Islet precursor cell (in vitro differentiated cells): ENCODE data around the gene KCNK7.
"Not testable (repeated sequence)": the region's sequence is repeated elsewhere in the genome, so short reads cannot be mapped to it uniquely, and the experiment has no call there.

Experiments
- DNase-seq: peaks from one replicate; pipeline ENCODE4 v3.0.0-alpha.2; 2018

Gene KCNK7

GRCh38 chr11:65571420-65571819 is 24.2 kb downstream of the KCNK7 start:
- DNase-seq: no peak

GRCh38 chr11:65569973-65570918 is 25.4 kb downstream of the KCNK7 start, which contains the start of gene ZNRD2:
TSS of gene ZNRD2 (plus strand) at chr11:65570477. CDS start at chr11:65570492, 15 bp downstream.
- DNase-seq: peak; percentile 99

GRCh38 chr11:65569164-65569972 is 26.2 kb downstream of the KCNK7 start:
- no peak for DNase-seq

DNA sequence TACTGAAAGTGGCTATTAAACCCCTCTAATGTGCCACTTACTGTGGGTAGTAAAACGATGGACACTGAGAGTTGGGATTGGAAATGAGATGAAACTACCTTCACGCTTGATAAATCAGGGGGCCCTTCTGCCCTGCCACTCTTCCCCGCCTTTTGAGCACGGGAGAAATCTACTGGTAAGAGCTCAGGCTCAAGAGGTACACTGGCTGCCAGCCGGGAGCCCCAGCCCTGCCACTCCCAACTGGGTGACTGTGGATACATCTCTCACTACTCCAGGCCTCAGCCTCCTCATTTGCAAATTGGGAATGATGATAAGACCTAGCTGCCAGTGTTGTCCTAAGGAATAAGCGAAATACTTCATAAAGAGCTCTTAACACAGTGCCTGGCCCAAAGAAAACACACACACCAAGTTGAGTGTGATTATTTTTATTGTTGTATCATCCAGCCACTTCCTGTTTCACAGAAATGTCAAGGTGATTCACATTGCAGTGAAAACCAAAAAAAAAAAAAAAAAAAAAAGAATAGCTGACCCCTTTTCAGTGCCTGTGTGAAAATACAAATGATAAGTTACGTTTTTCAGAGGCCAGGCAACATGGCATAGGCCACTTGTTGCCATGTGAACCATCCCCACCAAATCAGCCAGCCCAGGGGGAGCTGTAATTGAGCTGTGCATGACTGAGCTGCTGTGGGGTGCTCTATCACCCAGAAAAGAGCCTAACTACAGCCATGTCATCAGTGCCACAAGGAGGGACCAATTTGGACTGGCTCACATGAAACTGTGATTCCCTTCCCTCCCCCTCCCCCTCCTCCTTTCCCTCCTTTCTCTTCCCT is 29.8 kb downstream of the KCNK7 start:
- no peak for DNase-seq

DNA sequence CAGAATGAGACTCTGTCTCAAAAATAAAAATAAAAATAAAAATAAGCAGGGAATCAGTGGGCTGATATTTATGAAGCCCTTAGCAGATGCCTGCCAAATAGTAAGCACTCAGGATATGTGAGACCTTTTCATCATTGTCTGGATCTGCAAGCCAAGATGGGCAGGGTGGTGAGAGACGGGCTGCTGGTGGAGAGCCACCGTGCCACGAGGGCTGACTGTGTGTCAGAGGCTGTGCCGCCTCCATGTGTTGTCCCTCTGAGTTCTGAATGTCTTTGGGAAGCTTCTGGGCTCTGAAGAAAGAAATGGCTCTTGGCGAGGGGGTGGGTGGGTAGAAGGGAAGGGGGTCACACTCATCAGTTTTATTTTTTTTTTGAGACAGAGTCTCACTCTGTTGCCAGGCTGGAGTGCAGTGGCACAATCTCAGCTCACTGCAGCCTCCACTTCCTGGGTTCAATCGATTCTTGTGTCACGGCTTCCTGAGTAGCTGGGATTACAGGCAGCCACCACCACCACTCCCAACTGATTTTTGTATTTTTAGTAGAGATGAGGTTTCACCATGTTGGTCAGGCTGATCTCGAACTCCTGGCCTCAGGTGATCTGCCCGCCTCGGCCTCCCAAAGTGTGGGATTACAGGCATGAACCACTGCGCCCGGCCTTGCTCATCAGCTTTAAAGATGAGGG is 30.6 kb downstream of the KCNK7 start:
- DNase-seq: not testable (repeated sequence)

- no peak for DNase-seq
Measured at GRCh38 chr11:65563601-65564000, 32.0 kb downstream of the KCNK7 start.

DNA sequence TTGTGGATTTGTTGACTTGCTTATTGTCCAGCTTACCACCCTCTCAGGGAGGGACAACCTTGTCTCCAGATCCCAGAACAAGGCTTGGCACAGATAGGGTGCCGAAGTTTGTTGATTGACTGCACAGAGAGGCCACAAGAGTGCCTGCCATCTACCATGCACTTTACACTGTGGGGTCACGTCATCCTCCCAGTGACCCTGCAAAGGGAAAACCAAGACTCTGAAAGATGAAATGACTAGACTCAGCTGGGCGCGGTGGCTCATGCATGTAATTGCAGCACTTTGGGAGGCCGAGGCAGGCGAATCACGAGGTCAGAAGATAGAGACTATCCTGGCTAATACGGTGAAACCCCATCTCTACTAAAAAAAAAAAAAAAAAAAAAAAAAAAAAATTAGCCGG is 32.8 kb downstream of the KCNK7 start:
- DNase-seq: no peak

DNA sequence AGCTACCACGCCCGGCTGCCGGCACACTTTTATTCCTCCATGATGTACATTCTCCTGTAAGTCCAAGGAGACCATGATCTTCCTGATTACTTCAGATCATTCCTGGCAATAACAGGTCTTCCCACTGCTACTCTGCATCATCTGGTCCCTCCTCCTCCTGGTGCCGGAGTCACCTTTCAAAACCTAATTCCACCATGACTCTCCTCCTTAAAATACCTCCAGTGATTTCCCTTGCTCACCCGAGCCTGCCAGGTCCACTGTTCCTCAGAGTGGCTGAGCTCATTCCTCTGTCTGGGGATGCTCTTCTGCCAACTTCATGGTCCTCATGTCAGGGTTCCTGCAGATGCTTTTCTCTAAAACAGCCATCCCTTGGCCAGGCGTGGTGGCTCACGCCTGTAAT is 33.6 kb downstream of the KCNK7 start:
- no peak for DNase-seq

DNA sequence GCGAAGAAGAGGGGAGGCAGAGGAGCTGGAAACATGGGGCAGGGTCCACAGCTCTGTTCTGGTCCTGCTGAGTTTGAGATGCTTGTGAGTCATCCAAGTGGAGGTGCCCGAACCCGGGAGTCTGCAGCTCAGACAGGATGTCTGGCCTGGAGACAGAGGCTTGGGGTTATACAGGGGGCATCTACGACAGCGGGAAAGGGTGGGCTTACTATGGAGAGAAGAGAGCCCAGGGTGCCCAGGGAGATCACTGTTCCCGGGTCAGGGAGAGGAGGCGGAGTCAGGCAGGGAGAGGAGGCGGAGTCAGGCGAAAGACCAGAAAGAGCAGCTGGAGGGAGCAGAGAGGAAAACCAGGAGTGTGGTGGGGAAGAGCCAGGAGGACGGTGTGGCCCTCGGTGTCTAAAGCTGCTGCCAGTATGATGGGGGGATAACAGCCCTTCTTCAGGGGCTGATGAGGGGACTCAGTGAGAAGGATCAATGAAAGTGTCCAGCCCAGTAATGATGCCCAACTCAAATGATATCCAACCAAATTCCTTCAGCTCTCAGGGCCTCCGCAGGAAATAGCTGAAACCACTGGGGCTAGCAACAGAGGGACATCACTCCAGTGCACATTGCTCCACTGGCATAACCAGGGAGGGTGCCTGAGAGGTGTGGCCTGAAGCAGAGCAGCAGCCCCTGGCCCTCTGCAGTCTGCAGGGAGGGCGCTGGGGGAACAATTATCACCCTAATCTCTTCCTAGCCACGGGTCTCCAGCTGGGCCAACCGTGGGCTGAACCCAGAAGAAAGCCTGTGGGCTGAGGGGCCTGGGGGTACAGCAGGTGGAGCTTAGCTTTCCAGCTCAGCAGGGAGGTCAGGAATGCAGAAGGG is 34.8 kb downstream of the KCNK7 start:
- peak; percentile 88 for DNase-seq

DNA sequence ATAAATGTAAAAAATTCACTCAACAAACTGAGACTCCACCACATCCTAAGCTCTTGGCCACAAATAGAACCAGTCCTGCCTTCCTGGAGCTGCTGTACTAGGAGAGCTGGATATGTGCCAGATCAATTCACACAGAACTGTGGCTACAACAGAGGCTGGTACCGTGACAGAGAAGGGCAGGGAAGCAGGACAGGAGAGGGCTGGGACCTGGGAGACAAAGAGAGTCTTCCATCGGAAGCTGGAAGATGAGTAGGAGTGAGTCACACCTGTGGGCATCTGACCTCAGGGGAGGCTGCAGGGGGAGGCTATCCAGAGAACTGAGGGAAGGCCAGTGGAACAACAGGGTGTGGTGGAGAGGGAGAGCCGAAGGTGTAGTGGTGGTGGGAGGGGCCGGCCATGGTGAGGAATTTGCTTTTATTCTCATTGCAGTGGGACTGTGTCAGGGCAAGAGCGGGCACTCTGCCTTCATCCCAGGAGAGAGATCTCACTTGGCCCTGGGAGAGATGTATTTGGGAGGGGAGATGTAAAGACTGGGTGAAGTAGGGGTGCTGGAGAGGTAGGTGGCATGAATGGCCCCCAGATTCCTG is 35.6 kb downstream of the KCNK7 start:
- DNase-seq: peak; percentile 93

DNA sequence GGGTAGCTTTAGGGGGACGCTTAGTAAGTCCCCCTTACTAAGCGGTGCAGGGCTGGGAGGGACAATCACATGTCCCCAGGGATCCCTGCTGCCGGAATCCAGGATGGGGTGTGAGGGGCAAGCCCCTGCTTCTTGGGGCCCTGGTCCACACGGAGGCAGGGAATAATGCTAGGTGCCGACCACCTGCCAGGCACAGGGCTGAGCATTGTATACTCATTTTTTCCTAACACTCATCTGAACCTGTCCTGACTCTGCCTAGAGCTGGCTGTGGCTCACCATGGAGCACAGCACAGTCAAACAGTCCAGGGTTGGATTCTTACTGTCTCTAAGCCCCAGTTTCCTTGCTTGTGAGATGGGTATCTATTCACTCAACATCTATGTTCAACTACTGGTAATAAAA is 36.1 kb downstream of the KCNK7 start:
- no peak for DNase-seq

GRCh38 chr11:65558930-65559509 is 36.6 kb downstream of the KCNK7 start:
- no peak for DNase-seq

- DNase-seq: peak; percentile 86
Measured at GRCh38 chr11:65558002-65558929, 37.3 kb downstream of the KCNK7 start, which contains the start of gene LTBP3. TSS of gene LTBP3 (minus strand) at chr11:65558359. CDS start at chr11:65557959, 400 bp downstream.

DNA sequence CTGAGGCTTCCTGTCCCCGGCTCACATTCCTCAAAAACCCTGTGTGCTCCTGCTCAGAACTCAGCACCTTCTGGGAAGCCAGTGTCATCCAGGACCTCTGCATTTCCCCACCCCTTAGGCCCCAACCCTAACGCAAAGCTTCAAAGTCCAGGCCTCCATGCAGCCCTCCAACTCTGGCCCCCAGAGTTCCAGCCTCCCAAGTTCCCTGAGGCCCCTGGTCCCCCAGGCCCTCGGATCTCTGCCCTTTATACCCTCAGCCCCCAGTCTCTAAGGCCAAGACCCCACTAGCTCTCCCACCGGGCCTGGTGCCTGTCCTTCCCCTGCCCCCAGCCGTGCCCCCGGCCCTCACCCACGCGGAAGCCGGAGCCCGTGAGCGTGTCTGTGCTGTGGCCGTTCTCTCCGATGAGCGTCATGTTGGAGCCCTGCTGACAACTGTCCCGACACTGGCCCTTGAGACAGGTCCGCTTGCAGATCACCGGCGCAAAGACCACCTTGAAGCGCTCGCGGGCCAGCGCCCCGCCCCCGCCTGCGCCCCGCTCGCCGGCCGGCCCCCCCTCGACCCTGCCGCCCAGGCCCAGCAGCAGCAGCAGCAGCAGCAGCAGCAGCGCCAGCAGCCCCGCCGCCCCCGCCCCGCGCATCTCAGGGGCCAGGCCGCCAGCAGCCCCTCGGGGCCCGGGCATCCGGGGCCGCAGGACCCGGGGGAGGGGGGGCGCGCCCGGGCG is 38.2 kb downstream of the KCNK7 start:
- no peak for DNase-seq

GRCh38 chr11:65556470-65557279 is 38.9 kb downstream of the KCNK7 start:
- no peak for DNase-seq

DNA sequence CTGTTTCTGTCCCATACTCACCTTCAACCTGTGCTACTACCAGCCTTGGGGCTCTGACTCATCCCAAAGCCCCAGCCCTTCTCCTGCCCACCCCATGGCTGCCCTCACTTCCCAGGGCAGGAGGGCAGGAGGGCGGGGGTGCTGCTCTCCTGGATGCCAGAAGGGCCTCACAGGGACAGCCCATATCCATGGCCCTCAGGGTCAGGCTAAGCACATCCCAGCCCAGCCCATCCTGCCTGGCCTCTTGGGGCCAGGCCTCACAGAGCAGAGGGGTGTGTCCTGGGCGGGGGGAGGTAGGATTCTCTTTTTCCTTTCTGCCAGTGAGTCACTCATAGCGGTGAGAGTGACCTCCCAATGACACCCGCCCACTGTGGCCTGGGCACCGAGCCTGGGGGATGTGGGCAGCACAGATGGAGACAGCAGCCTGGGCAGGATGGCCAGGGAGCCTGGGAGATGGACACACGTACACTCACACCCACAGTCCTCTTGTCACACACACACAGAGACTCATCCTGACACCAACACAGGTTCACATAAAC is 39.8 kb downstream of the KCNK7 start:
- DNase-seq: peak; percentile 88

- DNase-seq: no peak
Measured at GRCh38 chr11:65554842-65555430, 40.7 kb downstream of the KCNK7 start.
